Measurements from ENCODE around the gene HNRNPA0.

GRCh38 chr5:137782055-137782454 is 27.9 kb upstream of the HNRNPA0 start:
- no peak for TF ChIP-seq EP300 (IDR thresholded peaks at IDR 0.05; ENCODE audit: borderline replicate concordance)
- TF ChIP-seq EGR1 (IDR thresholded peaks at IDR 0.05): no peak
- TF ChIP-seq ZBTB7A (IDR thresholded peaks at IDR 0.05; ENCODE audit: low read depth): no peak
